GM21786 (cell line): ENCODE data around the gene SPACA6.
"Not testable (repeated sequence)": the region's sequence is repeated elsewhere in the genome, so short reads cannot be mapped to it uniquely, and the experiment has no call there.

Experiments
- ATAC-seq: cut with Tn5 transposase; IDR thresholded peaks from one replicate; pipeline ENCODE4 v1.9.1; 2021; ENCODE audit not compliant: unreplicated experiment

The SPACA6 gene, protein sequence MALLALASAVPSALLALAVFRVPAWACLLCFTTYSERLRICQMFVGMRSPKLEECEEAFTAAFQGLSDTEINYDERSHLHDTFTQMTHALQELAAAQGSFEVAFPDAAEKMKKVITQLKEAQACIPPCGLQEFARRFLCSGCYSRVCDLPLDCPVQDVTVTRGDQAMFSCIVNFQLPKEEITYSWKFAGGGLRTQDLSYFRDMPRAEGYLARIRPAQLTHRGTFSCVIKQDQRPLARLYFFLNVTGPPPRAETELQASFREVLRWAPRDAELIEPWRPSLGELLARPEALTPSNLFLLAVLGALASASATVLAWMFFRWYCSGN

DNA sequence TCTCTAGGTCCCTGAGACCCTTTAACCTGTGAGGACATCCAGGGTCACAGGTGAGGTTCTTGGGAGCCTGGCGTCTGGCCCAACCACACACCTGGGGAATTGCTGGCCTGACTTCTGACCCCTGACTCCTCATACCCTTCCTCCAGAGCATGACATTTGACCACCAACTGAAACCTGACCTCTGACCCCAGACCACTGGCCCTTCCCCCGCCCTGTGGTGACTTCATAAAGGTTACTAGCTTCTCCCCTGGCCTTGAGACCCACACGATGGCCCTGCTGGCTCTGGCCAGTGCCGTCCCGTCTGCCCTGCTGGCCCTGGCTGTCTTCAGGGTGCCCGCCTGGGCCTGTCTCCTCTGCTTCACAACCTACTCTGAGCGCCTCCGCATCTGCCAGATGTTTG, at the start of gene SPACA6:
TSS of gene SPACA6 (plus strand) at position 71 of the 400 bp plus-strand sequence. CDS start at position 268, 197 bp downstream.
- no peak for ATAC-seq

DNA sequence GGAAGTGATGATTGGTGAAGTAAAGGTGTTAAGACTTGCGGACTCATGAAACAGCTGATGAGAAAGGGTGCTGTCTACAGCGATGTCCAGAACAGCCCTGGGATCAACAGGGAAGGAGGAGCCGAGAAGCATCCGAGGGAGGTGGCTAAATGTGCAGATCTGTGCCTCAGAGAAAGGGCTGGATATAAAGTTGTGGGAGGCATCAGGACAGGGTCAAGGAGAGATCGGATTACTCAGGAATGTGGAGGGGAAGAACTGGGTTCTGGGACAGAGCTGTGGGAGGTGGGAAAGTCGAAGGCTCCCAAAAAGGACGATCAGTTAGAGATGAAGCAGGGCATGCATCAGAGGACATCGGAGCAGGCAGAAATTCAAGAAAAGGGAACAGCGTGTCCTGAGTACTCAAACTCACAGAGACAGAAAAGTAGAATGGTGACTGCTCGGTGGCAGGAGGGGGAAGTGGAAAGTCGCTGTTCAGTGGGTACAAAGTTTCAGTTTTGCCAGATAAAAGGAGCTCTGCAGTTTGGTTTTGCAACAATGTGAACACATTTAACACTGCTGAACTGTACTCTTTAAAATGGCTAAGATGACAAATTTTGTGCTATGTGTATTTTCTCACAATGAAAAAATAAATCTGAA, 48.4 kb upstream of the SPACA6 start:
- no peak for ATAC-seq

DNA sequence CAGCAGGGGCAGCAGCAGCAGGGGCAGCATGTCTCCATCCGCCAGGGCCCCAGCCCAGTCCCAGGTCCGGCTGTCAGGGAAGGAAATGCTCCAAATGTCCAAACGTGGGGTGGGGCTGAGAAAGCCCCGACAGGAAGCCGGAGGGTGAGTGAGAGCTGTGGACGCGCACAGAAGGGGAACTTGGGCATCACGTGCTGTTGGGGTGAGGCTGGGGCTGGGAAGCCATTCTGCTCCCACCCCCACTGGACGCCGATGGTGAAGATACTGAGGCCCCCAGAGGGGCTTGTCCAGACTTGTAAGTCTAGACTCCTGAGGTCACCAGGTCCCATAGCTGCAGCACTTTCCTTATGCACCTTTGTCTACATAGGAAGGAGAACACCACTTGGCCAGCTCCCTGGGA, 46.4 kb upstream of the SPACA6 start, which contains the start of gene SIGLEC14:
TSS of gene SIGLEC14 (minus strand) at position 96 of the 400 bp plus-strand sequence. CDS start at position 30, 66 bp downstream.
- ATAC-seq, result not testable (repeated sequence)

DNA sequence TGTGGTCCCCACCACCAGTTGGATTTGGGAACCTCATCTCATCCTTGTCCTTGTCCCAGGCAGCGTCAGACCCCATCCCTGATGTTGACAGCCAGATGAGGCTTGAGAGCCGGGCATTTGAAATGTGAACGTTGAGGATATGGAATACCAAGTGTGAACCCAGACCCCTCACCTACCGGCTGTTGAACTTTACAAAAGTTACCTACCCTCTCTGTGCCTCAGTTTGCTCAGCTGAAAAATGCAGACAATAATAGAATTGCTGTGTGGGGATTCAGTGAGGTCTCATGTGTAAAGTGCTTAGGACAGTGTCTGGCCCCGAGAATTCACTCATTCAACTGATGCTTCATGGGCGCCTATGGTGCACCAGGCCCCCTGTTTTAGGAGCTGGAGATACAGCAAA, 45.8 kb upstream of the SPACA6 start:
- ATAC-seq, result no peak

DNA sequence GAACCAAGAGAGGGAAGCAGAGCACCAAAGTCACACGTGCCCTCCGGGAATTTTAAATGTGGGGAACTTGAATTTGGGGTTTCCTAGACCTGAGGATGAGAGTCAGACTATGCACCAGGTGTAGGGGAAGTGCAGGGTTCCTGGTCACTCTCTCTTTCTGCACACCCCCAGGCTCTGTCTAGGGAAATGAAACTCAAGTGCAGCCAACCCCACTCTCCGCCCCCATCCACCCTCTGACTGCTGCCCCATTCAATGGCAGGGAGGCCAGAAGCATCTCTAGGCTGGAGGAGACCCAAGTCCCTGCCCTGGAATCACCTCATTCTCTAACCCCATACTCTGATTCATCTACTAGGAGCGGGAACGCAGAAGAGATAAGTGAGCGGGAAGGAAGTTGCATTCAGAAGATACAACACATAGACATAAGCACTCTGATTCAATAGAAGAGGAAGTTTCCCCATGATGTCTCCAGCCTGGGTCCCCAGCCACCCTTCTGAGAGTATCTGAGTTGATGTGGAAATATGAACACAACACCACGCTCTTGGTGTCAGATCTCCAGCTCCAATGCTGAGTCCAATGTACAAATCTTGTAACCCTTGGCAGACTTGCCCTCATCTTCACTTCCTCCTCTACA, 41.8 kb upstream of the SPACA6 start:
- no peak for ATAC-seq

DNA sequence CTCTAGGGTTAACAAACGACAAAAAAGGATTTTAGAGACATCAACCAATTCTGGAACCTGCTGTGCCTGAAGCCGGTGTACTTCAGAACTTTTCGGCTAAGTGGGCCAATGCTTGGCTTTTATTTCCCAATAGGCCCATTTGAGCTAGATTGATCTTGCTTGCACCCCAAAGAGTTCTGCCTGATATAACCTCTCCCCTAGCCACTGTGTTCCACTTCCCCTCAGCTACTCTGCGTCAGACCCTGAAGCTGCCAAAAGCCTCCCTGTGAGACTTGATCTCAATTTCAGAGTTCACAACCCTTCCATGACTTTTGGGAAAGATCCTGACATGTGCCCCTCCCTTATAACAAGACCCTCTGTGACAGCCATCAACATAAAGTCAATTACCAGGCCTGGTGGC, 40.9 kb upstream of the SPACA6 start:
- ATAC-seq, result no peak

DNA sequence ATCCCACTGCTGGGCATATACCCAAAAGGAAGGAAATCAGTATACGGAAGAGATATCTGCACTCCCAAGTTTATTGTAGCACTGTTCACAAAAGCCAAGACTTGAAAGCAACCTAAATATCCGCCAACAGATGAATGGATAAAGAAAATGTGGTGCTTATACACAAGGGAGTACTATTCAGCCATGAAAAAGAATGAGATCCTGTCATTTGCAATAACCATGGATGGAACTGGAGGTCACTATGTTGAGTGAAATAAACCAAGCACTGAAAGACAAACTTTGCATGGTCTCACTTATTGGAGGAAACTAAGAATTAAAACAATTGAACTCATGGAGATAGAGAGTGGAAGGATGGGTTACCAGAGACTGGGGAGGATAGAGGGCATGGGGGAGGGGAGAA, 40.0 kb upstream of the SPACA6 start:
- ATAC-seq, result no peak

DNA sequence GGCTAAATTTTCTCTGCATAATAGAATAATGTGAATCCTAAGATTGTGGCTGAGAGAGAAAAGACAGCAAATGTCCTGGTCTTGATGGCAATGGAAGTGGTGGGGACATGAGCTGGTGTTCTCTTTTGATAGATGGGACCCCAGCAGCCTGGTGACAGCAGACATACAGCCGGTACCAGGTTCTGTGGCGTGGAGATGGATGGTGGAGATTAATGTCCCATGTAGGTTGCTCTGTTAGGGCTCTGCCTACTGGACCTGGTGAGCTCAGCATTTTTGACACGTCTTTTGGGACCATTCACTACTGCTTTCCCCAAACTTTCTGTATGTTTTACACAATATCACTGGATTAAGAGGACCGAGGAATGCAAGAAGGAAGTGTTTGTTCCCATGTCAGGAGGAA, 38.3 kb upstream of the SPACA6 start:
- no peak for ATAC-seq

DNA sequence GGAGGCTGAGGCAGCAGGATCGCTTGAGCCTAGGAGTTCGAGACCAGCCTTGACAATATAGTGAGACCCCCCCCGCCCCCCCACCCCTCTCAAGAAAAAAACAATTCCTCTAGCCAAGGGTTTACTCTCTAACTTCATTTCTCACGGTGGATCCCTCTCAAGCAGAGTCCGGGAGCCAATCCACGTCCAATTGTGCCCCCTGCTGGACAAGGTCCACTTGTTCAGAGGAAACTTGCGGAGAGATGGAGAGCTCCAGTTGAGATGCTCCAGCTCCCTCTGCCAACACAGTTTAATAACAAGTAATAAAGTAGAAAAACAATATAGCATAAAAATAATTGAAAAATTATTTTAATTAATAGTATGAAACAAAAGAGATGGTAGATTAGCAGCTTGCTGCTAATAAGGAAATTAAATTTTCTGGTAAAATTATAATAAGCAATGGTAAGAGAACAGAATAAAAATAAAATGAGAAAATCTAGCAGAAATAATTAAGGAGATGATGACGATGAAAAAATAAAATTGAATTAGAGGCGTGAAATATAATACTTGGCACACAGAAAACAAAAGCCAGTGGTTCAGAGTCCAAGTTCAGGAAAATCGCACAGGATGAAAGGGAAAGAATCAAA, 32.0 kb upstream of the SPACA6 start:
- no peak for ATAC-seq

DNA sequence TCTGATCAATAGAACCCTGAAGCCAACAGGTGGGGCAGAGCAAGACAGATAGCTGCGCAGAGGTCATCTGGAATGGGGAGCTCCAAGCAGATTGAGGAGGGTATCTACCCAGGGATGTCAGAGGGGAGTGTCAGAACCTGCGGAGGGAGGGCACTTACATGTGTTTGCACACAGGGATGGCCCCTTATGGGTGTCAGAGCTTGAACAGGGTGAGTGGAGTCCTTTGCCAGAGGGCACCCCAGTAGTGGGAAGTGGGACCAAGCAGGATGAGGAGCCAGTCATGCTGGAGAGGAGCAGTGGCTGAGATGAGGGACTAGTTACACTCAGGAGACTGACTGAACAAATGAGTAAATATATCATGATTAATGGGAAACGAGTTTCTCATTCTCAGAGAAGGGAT, 29.5 kb upstream of the SPACA6 start:
- ATAC-seq, result no peak

DNA sequence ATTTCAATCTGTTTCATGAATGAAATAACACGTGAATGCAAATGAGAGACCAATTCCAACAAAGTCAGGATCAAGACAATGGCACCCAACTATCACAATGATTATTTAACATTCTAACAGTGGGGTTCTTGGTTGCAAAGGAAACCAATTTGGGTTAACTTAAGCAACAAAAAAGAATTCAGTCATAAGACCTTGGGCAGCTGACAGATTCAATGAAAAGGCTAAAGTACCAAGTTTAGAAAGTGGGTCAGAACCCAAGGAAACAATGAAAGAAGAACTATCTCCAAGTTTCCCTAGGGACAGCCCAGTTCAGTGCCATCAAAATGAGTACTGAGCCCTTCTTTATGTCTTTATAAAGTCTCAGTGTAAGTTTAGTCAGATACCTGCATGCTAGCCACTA, 29.0 kb upstream of the SPACA6 start:
- ATAC-seq, result no peak

DNA sequence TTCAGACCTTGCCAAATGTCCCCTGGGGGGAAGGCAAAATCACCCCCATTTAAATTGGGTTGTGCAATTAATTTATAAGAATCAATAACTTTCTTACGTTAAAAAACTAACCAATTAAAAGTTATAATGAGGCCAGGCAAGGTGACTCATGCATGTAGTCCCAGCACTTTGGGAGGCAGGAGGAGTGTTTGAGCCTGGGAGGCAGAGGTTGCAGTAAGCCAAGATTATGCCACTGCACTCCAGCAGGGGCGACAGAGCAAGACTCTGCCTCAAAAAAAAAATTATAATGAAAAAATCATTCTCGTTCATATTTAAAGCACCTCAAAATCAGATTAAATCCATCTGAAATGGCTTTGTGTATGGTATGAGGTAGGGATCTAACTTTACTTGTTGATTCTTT, 28.1 kb upstream of the SPACA6 start:
- no peak for ATAC-seq

DNA sequence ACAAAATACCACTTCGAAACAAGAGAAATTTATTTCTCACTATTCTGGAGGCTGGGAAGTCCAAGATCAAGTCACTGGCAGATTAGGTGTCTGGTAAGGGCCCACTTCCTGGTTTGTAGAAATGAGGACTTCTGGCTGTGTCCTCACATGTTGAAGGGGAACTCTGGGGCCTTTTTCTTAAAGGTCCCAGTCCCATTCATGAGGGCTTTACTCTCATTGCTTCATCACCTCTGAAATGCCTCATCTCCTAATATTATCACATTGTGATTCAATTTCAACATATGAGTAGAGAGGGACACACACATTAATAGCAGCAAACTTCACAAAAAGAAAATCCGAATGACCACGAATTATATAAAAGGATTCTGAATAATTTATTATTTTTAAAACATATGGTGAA, 24.9 kb upstream of the SPACA6 start:
- ATAC-seq, result no peak

DNA sequence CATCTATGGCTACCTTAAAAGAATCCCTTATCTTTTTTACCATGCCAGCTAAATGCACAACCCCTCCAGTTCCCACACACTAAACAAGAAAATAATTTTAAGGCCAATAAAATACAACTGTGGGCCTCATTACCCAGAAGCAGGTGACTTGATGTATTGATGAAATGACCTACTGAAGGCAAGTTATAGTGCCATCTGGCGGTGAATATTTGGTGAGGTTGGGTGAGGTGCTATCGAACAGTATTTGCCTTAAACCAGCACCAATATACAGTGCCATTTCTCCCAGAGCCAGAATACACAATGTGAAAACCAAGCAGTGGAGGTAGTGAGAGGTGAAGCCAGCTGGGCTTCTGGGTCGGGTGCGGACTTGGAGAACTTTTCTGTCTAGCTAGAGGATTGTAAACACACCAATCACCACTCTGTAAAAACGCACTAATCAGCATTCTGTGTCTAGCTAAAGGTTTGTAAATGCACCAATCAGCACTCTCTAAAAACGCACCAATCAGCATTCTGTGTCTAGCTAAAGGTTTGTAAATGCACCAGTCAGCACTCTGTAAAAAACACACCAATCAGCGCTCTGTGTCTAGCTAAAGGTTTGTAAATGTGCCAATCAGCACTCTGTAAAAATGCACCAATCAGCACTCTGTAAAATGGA, 17.1 kb upstream of the SPACA6 start:
- not testable (repeated sequence) for ATAC-seq

DNA sequence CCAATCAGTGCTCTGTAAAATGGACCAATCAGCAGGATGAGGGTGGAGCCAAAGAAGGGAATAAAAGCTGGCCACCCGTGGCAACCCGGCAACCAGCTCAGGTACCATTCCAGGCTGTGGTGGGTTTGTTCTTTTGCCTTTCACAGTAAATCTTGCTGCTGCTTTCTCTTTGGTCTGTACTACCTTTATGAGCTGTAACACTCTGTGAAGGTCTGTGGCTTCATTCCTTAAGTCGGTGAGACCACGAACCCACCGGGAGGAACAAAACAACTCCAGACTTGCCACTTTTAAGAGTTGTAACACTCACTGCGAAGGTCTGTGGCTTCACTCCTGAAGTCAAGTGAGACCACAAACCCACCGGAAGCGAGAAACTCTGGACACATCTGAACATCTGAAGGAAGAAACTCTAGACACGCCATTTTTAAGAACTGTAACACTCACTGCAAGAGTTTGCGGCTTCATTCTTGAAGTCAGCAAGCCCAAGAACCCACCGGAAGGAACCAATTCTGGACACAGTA, 16.5 kb upstream of the SPACA6 start:
- ATAC-seq, result no peak

DNA sequence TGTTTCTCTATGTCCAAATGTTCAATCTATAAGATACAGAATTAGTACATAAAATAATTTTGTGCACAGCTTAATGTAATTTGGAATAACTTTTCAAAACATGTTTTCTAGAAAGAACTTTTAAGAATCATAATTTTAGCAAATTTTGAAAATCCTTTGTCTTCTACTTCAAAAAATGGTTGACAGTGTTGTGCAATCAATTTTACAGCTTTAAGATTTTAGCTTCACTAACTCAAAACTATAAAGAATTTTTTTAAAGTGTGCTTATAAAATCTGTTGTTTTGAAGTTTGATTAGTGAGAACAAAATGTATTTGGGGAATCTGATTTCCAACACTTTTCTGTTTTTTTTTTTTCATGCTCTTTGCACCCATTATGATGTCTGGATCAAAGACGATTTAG, 12.7 kb upstream of the SPACA6 start:
- no peak for ATAC-seq

DNA sequence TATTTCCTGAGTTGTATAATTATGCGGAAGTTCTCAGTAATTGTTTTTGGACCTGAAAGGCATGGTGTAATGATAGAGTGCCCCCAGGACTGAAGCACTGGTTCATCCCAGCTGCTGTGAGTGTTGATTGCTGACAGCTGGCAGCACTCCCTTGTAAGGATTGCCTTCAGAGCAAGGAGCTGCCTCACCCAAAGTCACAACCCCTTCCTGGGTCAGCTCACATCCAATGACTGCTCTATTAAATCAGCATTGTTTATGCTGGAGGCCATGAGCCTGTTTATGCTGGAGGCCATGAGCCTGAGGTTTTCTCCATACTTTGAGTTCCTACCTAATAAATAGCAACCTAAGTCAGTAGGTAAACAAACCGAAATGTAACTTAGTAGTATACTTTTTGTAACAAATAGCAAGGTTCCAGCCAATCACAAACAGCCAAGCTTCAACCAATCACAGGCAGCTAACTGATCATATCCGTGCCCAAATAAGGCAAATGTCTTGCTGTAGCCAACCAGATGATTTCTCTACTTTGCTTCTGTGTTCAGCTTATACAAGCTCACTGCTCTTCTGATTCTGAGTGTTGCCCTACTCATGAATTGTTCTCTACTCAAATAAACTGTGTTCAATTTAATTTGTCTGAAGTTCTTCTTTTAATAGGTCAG, 11.7 kb upstream of the SPACA6 start:
- ATAC-seq, result no peak

DNA sequence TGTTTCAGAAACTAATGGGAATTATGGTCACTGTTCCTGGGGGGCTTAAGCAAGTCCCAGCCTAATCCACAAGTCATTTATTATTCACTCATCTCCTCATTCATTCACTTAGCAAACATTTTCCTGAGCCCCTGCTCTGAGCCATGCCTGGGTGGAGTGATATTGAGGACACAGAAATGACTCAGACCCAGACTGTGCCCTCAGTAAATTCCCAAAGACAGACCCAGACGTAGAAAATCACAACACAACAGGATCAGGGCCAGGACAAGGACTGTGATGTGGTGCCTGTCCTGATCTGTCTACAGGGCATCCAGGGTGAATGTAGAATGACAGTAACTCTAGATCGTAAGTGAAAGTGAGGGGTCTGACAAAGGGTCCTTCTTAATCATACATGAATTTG, 7.0 kb upstream of the SPACA6 start:
- no peak for ATAC-seq

DNA sequence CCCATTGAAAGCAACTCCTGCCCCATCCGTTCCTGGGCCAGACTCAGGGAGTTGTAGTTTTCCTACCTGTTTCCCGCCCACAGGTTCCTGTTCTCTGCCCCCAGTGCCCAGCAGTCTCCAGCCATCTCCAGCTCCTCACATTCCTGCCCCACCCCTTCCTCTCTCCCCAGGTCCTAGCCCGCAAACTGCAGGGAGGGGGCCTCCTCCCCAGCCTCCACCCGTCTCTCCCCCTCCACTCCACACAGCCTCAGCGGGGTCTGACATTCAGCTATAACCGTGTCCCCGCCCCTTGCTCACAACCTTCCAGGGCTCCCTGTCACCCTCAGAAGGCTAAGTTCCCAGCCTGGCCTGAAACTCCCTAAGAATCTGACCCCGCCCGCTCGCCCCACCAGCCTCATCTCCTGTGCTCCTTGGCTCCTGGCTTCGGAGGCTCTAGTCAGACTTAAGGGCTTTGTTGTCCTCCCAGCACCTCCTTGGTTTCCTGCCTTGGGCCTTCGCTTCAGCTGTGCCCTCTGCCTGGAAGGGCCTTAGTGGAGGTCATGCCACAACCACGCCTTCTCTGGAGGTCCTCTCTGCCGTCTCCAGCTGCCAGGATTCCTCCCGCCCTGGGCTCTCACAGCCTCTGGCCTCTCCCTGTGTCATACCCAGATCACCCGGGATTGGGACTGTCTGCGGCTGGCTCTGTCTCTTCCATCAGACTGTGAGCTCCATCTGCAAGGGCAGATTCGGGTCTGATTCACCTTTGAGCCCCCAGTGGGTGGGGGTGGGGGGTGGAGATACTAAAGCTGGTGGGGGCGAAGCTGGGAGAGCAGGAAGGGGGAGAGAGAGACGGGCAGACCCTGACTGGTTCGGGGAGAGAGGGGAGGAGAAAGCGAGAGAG, 5.1 kb upstream of the SPACA6 start:
- ATAC-seq, result no peak
